NCI-H524 (cell line): Measurements from ENCODE around the gene YY1.
A peak's percentile ranks its signal among the peaks of the same experiment; 100 is the strongest.
"Not testable (repeated sequence)": the region's sequence is repeated elsewhere in the genome, so short reads cannot be mapped to it uniquely, and the experiment has no call there.

ENCODE experiments used
- DNase-seq, 2 experiments: peaks; one replicate each; lab custom pipeline; 2025; lab: John Stamatoyannopoulos, UW

The YY1 gene

DNA sequence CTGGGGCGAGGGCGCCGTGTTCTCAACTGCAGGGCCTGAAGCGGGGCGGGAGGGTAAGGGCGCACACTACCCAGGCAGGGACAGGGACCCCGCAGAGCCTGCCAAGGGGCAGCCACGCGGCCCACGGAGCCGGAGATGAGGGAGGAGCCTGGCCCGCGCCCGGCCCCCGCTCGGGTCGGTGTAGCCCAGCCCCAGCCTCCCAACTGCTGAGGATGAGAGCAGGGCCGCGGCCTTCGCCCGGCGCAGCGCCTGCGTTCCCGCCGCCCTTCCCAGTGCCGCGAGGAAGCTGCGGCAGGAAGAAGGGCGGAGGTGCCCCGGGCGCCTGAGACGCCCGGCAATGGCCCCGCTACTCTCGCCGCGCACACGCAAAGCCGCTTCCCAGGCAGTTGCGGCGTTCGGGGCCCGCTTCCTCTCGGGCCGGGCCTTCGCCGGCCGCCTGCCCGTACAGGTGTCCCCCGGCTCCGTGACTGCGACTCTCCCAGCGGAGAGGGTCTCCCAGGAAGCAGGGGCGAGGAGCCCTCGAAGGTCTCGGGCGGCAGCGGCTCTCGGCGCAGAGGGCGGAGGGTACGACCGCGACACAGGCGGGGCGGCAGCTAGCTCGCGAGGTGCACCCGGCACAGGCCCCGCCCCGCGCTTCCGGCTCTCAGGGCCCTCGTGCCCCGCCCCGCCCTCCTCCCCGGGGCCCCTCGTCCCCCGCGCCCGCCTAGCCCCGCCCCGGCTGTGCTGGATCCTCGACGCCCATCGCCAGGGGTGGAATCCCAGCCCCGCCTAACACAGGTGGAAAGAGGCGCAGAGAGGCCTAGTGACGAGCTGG, 24.8 kb upstream of the YY1 start:
- DNase-seq = peak; percentile 91 to 94

DNA sequence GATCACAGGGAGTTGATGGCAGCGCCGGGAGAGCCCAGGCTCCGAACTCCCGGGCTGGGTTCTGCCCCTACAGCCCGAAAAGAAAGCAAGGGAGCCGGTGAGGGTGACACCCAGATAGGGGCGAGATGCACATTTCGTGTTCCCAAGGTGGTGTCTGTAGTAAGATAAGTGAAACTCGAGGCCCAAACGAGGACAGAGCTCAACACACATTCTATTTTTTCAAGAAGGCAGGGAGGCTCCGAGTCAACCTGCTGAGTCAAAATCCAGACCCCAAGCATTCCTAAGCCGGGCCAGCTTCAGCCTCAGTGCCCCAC, 24.2 kb upstream of the YY1 start:
- no peak for DNase-seq

DNA sequence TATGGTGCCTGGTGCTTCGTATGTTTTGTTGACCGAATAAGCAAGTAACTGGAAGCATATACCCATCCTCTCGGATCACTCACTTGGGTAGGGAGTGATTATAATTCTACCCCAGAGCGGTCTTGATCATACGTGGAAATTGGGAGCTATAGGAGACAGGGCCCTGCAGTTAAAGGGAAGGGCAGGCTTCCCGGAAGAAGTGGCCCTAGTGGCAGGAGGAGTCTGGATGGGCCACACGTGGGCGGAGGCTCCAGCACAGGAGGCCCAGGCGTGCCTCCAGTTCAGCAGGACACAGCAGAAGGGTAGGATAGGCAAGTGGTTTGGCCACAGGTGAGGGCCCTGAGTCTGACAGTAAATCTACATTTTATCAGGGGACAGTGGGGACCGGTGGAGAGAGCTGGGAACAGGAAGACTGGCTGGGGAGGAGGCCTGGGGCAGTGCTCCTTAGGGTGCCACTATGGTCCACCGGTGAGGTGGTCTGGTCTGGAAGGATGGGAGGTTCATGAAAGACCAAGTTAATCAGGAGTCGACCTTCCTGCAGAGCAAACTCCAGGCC, 23.5 kb upstream of the YY1 start:
- DNase-seq = no peak

DNA sequence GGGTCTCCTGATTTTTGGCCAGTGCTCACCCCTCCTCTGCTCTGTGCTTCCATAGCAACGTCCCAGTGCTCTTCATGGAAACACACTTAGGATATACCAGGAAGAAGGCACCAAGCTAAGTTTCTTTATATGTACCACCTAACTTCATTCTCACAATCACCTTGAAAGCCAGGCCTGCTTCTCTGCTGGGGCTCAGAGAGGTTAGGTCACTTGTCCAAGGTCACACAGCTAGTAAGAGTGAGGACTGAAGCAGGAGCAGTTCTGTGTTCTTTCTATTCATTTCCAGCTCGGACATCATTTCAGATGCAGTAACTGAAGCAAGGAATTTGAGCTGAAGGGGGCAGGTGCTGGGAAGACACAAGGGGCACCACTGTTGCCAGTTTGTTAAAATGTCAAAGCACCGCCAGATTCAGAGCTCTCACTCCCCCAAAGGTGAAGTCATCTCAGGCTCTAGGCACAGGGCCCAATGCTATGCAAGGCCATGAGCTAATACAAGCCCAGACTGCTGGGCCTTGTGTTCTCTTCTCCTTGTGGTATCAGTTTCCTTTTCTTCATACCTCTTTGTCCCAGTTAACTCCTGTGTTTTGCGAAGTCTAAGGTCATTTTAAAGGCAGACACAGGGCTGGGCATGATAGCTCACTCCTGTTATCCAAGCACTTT, 19.7 kb upstream of the YY1 start:
- DNase-seq = no peak

DNA sequence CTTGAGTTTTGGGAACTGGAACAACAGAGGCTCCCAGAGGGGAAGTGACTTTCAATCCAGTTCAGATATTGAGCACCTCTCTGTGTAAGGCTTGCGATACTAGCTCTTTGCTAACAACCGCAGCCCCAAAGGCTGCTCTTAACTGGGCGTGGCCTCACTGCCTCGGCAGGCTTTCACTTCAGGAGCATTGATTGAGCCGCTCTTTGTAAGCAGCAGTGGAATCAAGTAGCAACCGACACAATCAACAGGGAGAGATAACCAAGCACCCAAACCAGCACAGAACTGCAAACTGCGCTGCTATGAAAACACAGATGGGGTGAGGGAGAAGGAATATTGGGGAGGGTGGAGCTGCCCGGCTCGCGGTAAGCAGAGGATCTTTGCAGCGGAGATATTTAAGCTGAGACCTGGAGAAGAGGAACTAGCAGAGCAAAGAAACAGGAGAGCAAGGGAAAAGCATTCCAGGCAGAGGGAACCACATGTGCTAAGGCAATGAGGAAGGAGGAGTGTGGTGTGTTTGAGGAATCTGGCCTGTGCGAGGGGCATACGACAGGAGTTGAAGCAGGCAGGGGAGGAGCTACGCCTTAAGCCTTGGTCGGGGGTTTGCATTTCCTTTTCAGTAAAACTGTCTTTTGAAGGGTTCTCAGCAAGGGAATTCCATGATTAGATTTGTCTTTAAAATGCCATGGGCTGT, 17.3 kb upstream of the YY1 start:
- DNase-seq = peak; percentile 19 to 41

DNA sequence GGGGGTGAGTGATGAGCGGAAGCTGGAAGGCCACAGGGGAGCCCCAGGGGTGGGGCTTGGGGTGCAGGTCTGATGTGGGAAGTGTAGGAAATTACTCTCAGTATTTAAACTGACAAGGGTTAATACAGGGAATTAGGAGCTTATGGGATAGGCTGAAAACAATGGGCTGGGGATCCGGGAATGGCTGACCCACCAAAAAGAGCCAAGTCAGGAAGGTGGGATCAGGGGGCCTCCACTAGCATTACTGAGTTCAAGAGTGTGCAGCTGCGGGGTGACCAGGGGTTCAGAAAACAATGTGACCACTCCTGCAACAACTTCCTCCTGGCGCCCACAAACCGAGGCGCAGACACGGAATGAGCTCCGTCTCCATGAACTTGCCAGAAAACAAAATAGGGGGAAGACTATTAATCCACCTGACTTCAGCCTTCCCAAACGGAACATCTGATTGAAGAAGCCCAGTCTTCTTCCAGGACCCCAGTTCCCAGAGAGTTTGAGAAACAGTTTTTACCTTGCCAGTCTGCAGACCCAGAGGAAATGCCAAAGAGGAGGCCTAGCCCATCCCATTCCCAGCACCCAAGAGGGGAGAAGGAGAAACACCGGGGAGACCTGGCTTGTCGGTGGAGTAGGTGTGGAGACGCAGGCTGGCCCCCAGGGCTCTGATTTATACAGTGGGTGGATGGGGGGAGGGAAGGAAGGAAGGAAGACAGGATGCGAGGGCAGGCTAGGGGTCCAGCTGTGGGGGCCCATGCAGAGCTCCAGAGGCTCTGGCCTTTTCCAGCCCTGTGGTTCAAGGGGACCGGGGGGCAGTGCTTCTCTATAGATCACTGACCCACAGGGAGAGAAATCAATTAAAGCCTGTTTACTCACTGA, 16.5 kb upstream of the YY1 start:
- no peak for DNase-seq

DNA sequence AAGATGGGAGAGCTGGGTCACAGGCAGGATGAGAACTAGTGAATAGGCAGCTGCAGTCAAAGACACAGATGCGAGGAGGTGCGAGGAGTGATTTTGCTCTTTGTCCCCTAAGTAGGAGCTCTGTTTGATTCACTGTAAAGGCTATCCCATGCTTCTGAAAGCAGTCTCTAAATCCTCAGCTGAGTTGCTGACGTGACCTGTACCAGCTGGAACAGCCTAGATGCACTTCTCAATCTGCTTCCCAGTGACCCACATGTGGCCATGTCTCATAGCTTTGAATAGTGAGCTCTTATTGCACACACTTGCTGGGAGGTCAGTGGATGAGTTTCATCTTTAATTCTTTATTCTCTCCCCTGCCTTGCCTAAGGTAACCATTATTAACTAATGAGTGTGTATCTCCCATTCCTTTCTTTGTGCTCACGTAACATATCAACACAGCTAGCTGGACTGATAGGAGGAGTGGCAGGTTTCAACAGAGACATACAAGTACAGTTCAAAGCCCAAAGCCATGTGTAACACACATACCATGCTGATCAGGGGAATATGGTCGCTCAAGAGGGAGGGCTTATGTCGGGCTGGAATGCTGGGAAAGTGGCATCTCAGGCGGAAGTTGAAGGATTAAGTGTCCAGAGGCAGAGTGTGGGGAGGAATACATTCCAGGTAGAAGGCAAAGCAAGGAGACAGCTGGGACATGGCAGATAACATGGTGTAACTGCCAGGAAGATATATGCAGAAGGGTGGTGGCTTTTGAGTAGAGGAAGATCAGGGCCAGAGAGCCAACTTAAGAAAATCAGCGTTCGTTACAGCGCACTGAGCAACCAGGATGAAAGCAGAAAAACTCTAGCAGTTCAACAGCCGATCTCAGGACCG, 15.4 kb upstream of the YY1 start:
- DNase-seq = peak; percentile 12 to 39

DNA sequence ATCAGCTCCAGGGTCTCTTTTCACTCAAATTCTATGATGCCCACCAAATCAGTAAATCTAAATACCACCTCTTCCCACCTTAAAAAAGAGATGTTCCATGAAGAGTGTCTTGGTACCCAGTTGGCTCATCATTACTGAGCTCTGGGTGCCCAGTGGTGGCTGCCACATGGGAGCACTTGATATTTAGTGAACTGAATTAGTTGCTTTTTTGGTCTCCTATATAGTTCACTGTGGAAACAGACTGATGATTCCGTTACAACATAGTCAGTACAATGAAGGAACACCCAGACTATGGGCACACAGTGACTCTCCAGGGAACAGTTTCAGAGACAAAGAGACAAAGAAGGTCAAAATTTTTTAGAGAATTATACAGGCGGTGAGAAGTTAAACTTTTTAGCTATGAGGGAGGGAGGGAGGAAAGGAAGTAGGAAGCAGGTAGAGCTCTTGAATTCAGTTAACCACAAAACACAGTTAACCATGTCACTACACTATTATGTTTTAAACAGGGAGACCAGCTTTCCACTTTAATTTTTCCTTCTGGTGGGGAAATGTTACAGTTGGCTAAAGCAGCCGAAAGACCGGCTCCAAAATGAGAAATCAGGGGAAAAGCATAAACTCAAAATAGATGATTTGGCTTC, 14.6 kb upstream of the YY1 start:
- no peak for DNase-seq

DNA sequence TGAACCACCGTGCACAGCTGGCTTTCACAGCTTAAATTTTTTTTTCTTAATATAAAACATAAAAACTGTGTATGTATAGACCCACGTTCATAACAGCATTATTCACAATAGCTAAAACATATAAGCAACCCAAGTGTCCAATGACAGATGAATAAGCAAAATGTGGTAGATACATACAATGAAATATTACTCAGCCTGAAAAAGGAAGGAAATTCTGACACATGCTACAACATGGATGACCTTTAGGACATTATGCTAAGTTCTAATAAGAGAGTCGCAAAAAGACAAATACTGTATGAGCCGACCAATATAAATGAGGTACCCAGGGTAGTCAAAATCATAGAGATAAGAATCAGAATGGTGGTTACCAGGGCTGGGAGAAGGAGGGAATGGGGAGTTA, 13.8 kb upstream of the YY1 start:
- no peak for DNase-seq

DNA sequence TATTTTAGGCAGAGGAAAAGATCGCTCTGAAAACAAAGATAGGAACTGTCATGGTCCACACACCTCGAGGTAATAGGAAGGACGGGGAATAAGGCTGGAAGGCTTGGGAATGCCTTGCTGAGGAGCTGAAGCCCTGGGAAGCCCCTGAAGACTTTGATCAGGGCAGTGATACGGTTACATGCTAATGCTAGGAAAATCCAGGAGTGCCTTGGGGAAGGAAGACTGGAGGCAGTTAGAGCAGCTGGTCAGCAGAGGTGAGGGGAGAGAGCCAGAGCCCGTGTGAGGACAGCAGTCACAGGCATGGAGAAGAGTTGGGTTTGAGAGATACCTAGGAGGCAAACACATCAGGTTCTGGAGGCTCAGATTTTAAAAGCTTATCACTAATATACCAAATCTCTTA, 8.6 kb upstream of the YY1 start:
- DNase-seq = no peak

DNA sequence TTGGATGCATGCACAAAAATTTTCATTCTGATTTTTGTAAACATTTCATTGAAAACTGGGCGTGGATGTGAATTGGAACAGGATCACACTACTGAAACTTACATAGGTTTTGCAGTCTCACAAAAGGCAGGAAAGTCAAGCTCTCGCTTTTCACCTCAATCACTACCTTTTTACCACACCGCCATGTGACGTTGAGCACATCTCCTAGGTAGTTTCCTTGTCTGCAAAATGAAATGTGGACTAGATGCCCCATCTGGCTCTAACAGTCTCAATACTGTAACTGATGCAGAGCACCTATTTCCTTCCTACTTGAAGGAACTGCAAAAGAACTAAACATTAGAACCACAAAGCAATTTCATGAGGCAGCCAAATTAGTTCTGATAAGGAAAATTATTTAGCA, 4.4 kb upstream of the YY1 start:
- DNase-seq = no peak

DNA sequence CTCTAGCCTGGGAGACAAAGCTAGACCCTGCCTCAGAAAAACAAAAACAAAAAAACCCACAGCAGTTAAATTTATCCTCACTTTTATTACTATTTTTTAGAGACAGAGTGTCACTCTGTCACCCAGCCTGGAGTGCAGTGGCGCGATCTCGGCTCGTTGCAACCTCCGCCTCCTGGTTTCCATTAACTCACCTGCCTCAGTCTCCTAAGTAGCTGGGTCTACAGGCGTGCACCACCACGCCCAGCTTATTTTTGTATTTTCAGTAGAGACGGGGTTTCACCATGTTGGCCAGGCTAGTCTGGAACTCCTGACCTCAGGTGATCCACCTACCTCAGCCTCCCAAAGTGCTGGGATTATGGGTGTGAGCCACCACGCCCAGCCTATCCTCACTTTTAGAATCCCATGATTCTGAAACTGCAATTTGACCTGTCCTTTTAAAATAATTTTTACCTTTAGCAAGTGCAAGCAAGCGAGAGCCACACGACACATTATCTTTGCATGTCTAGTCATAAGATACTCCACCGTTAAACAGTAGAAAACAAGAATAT, 2.6 kb upstream of the YY1 start:
- DNase-seq = not testable (repeated sequence)

DNA sequence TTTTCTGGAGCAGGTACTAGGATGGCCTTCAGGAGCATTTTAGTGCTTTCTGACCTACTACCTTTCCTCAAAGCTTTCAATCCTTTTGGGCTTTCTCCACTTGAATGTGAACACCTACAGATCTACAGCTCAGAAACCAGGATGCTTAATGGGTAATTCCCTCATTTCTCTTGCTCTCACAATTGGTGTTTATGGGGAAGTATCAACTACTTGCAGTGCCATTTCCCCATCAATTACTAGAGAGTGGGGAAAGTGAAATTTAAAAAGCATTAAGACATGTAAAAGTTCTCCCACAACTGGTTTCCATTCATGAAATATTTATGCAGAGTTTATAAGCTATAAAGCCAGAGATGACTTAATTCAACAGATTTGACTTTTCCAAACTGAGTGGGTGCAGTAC, 2.1 kb upstream of the YY1 start:
- DNase-seq = no peak

DNA sequence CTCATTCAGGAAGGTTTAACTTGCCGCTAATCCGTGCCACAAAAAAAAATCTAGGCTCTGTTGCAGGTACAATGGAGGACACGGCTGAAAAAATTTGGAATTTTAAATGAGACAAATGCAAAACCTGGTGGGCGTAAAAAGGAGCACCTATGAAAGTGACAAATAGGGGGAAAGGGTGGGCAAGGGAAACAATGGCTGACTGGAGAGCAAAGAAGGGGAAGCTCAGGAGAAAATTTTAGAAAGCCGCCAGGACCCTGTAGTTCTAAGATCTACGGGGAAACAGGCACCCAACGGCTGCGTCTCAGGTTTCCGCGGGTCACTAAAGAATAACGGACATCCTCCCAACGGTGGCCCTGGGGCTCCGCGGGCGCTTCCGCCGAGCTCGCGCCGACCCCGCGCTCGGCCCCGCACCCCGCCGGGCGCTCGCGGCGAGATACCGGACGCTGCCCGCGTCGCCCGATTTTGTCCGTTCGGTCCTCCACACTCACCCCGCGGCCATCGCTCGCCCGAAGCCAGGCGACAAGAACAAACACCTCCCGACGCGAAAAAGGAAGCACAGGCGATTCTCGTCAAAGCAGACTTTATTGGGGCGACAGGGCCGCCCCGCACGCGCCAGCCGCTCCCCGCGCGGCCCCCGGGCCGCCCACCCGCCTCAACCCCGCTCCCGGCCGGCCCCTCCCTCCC, 1.1 kb upstream of the YY1 start:
- peak; percentile 46 to 74 for DNase-seq

DNA sequence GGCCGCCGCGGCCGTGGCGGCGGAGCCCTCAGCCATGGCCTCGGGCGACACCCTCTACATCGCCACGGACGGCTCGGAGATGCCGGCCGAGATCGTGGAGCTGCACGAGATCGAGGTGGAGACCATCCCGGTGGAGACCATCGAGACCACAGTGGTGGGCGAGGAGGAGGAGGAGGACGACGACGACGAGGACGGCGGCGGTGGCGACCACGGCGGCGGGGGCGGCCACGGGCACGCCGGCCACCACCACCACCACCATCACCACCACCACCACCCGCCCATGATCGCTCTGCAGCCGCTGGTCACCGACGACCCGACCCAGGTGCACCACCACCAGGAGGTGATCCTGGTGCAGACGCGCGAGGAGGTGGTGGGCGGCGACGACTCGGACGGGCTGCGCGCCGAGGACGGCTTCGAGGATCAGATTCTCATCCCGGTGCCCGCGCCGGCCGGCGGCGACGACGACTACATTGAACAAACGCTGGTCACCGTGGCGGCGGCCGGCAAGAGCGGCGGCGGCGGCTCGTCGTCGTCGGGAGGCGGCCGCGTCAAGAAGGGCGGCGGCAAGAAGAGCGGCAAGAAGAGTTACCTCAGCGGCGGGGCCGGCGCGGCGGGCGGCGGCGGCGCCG, 381 bp downstream of the YY1 start:
- DNase-seq = peak in 1 of 2 experiments; percentile 46

DNA sequence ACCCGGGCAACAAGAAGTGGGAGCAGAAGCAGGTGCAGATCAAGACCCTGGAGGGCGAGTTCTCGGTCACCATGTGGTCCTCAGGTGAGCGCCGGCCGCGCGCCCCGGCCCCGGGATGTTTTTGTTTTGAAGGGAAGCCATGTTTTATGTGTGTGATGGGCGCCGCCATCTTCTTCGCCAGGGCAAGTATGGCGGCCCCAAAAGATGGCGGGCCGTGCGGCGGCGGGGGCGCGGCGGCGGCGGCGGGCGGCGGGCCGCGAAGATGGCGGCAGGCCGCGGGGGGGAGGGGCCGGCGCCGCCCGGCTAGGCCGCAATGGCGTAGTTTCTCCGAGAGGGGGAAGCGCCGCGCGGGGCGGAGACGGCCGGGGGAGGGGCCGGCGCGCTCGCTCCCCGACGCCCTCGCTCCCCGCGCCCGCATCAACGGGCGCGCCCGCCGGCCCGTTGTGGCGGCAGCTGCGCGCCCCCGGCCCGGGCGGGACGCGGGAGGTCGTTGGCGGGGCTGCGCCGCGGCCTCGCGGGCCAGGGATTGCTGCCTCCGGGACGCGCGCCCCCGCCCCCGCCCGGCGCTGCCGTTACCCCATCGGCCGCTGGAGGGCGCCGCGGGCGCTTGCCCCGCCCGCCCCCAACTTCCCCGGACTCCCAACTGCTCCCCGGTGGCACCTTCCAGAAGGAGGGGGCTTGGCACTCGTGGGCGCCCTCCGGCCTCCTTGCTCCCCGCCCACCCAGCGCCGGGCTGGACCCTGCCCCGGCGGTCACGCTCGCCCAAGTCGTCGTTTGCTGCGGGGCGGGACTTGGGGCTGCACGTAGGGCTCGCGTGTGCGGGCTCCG, 1.1 kb downstream of the YY1 start:
- DNase-seq = peak; percentile 81 to 90

DNA sequence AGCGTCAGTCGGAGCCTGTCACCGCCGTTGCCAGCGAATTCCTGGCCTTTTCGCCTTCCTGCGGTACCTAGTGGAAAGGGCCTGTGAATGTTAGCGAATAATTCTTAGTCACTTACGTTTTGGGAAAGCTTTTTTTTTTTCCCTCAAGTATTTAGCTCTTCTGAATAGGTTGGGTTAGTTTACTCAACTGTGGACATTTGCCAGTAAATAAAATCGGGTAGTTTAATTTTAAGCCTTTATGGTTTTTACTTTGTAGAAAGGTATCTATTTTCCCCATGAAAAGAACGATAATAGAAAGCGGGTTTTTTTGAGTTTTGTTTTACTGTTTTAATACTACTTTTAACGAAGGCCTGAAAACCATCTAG, 1.7 kb downstream of the YY1 start:
- DNase-seq = no peak

DNA sequence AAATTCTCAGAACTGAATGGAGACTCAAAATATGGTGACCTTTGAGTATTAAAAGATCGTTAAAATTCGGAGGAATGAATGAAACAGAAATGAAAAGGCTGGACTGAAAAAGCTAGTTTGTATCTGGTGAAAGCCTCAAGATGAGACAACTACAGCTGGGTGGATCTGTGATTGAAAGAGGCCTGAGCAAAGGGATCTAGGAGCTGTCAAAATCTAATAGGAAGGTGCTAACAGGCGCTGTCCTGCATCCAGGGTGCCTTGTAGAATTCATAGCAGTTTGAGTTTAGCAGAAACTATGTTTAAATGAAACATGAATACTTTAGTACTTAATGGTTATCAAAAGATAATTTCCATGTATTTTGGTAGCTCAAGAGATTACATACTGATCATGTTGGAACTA, 2.3 kb downstream of the YY1 start:
- no peak for DNase-seq
